ENCODE data around the gene MSANTD2.

DNA sequence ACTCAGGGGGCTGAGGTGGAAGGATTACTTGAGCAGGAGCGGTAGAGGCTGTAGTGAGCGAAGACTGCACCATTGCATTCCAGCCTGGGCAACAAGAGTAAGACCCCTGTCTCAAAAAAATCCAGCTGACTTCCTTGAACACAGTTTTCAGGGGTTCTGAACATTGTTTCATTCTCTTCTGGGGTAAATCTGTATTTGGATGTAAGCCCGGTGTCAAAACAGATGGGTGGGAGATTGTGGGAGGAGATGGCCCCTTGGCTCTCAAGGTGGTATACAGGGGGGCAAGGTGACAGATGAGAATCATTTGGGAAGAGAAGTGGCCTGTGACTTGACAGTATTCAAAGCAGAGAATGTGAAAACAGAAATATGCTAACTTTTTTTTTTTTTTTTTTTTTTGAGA, 42.9 kb downstream of the MSANTD2 start:
- TF ChIP-seq, protein P1, sequence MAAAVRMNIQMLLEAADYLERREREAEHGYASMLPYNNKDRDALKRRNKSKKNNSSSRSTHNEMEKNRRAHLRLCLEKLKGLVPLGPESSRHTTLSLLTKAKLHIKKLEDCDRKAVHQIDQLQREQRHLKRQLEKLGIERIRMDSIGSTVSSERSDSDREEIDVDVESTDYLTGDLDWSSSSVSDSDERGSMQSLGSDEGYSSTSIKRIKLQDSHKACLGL (CRISPR knock-in tag; IDR thresholded peaks at IDR 0.05; ENCODE audit: borderline replicate concordance, poor library complexity, severe bottlenecking): no peak
- TF ChIP-seq, protein P2, sequence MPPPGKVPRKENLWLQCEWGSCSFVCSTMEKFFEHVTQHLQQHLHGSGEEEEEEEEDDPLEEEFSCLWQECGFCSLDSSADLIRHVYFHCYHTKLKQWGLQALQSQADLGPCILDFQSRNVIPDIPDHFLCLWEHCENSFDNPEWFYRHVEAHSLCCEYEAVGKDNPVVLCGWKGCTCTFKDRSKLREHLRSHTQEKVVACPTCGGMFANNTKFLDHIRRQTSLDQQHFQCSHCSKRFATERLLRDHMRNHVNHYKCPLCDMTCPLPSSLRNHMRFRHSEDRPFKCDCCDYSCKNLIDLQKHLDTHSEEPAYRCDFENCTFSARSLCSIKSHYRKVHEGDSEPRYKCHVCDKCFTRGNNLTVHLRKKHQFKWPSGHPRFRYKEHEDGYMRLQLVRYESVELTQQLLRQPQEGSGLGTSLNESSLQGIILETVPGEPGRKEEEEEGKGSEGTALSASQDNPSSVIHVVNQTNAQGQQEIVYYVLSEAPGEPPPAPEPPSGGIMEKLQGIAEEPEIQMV (tag; conservative IDR thresholded peaks at IDR 0.05; ENCODE audit: low read depth): no peak
- no peak for TF ChIP-seq ZNF444 (CRISPR knock-in tag; IDR thresholded peaks at IDR 0.05)
- no peak for TF ChIP-seq EP300 (IDR thresholded peaks at IDR 0.05; ENCODE audit: low read length)
- TF ChIP-seq TGIF2 (CRISPR knock-in tag; IDR thresholded peaks at IDR 0.05): no peak
- TF ChIP-seq SMARCB1 (IDR thresholded peaks at IDR 0.05; ENCODE audit: insufficient read length, low read depth): no peak
- no peak for TF ChIP-seq DPF2 (IDR thresholded peaks at IDR 0.05)
- TF ChIP-seq, protein P3, sequence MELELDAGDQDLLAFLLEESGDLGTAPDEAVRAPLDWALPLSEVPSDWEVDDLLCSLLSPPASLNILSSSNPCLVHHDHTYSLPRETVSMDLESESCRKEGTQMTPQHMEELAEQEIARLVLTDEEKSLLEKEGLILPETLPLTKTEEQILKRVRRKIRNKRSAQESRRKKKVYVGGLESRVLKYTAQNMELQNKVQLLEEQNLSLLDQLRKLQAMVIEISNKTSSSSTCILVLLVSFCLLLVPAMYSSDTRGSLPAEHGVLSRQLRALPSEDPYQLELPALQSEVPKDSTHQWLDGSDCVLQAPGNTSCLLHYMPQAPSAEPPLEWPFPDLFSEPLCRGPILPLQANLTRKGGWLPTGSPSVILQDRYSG (tag; conservative IDR thresholded peaks at IDR 0.05; ENCODE audit: low read depth): no peak
- no peak for TF ChIP-seq BDP1 (IDR thresholded peaks at IDR 0.05; ENCODE audit: insufficient read depth, insufficient read length)
- TF ChIP-seq TCF7 (IDR thresholded peaks at IDR 0.05; ENCODE audit: borderline replicate concordance): no peak
- TF ChIP-seq, protein P4, sequence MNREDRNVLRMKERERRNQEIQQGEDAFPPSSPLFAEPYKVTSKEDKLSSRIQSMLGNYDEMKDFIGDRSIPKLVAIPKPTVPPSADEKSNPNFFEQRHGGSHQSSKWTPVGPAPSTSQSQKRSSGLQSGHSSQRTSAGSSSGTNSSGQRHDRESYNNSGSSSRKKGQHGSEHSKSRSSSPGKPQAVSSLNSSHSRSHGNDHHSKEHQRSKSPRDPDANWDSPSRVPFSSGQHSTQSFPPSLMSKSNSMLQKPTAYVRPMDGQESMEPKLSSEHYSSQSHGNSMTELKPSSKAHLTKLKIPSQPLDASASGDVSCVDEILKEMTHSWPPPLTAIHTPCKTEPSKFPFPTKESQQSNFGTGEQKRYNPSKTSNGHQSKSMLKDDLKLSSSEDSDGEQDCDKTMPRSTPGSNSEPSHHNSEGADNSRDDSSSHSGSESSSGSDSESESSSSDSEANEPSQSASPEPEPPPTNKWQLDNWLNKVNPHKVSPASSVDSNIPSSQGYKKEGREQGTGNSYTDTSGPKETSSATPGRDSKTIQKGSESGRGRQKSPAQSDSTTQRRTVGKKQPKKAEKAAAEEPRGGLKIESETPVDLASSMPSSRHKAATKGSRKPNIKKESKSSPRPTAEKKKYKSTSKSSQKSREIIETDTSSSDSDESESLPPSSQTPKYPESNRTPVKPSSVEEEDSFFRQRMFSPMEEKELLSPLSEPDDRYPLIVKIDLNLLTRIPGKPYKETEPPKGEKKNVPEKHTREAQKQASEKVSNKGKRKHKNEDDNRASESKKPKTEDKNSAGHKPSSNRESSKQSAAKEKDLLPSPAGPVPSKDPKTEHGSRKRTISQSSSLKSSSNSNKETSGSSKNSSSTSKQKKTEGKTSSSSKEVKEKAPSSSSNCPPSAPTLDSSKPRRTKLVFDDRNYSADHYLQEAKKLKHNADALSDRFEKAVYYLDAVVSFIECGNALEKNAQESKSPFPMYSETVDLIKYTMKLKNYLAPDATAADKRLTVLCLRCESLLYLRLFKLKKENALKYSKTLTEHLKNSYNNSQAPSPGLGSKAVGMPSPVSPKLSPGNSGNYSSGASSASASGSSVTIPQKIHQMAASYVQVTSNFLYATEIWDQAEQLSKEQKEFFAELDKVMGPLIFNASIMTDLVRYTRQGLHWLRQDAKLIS (CRISPR knock-in tag; IDR thresholded peaks at IDR 0.05): no peak
